Panc1 (cell line): ENCODE measurements around the gene SECISBP2.

Source experiments
- CTCF ChIP-seq: fragments of 450-650 bp; IDR thresholded peaks from 2 replicates; pipeline ENCODE4 v1.5.1; 2017; ENCODE audit warnings: mild to moderate bottlenecking
- POLR2AphosphoS5 ChIP-seq: IDR thresholded peaks from 2 replicates; pipeline ENCODE4 v1.6.1; 2012; ENCODE audit warnings: mild to moderate bottlenecking, low read depth, low read length, moderate library complexity
- REST ChIP-seq, 2 experiments: IDR thresholded peaks; 2 replicates each; pipeline ENCODE4 v1.6.1; 2011 to 2012; ENCODE audit warnings: low read depth in 2 of 2, control low read depth in 1 of 2, low read length in 1 of 2, mild to moderate bottlenecking in 1 of 2, moderate library complexity in 1 of 2; ENCODE audit not compliant: insufficient read depth in 1 of 2
- TCF7L2 ChIP-seq: IDR thresholded peaks from 2 replicates; pipeline ENCODE4 v1.6.1; 2011; ENCODE audit warnings: mild to moderate bottlenecking, low read depth, low read length, inconsistent platforms

GRCh38 chr9:89360465-89360864, 42.2 kb downstream of the SECISBP2 start:
- TF ChIP-seq CTCF (no peak), REST (IDR thresholded peaks at IDR 0.05; ENCODE audit: insufficient read depth in 1 of 2, low read depth in 2 of 2, low read length in 1 of 2) (no peak), POLR2AphosphoS5 (no peak), TCF7L2 (no peak)
